CD14-positive monocyte (primary cell): ENCODE results near the gene MED27. TPM values are rescaled to one million over a fixed set of nuclear protein-coding genes. Genes with fewer than 3 reads are reported as not detected.

Source experiments
- DNase-seq, 3 donors: peaks; one replicate each; pipeline ENCODE4 v3.0.0-alpha.2; 2011 to 2022
- H2AFZ ChIP-seq: 2 replicates; pipeline ENCODE4 v1.6.0; 2012; ENCODE audit warnings: mild to moderate bottlenecking, low read depth, low read length, inconsistent platforms; ENCODE audit not compliant: insufficient read depth, poor library complexity, severe bottlenecking
- H3K27ac ChIP-seq, 2 donors: 1 replicate in 1 of 2; 2 replicates in 1 of 2; pipeline ENCODE4 v1.5.1; 2012 to 2013; ENCODE audit warnings: low read length in 2 of 2, control low read depth in 1 of 2, inconsistent platforms in 1 of 2, low read depth in 1 of 2, mild to moderate bottlenecking in 1 of 2
- H3K27me3 ChIP-seq, 2 donors: one replicate each; pipeline versions ENCODE4 v1.6.0 to v1.6.1; 2011 to 2013; ENCODE audit warnings: low read length in 2 of 2; ENCODE audit not compliant: control insufficient read depth in 2 of 2, insufficient read depth in 2 of 2
- H3K36me3 ChIP-seq, 2 donors: replicated peaks in 1 of 2; 1 replicate in 1 of 2; 2 replicates in 1 of 2; pipeline versions ENCODE4 v1.5.1 to v1.6.1; 2012 to 2013; ENCODE audit warnings: low read length in 2 of 2, control low read depth in 1 of 2, inconsistent platforms in 1 of 2, mild to moderate bottlenecking in 1 of 2; ENCODE audit not compliant: insufficient read depth in 2 of 2, control insufficient read depth in 1 of 2
- H3K4me1 ChIP-seq, 2 donors: 1 replicate in 1 of 2; 2 replicates in 1 of 2; pipeline versions ENCODE4 v1.5.1 to v1.6.1; 2012 to 2013; ENCODE audit warnings: low read length in 2 of 2, control low read depth in 1 of 2, inconsistent platforms in 1 of 2, mild to moderate bottlenecking in 1 of 2, moderate library complexity in 1 of 2; ENCODE audit not compliant: insufficient read depth in 2 of 2, control insufficient read depth in 1 of 2
- H3K4me2 ChIP-seq: replicated peaks from 2 replicates; pipeline ENCODE3; 2012; ENCODE audit warnings: low read length, moderate library complexity, mild to moderate bottlenecking; ENCODE audit not compliant: poor library complexity, severe bottlenecking; ENCODE audit errors: extremely low read depth
- H3K4me3 ChIP-seq, 3 experiments: fragments of 200-600 bp in 1 of 3; sonication (generic) in 1 of 3; replicated peaks in 1 of 3; 1 replicate in 2 of 3; 2 replicates in 1 of 3; pipeline ENCODE4 v1.5.1; 2011 to 2013; ENCODE audit warnings: low read length in 3 of 3, mild to moderate bottlenecking in 3 of 3, control low read depth in 2 of 3, low read depth in 2 of 3, inconsistent platforms in 1 of 3, moderate library complexity in 1 of 3
- H3K79me2 ChIP-seq: 2 replicates; pipeline ENCODE4 v1.6.0; 2012; ENCODE audit warnings: mild to moderate bottlenecking, control low read depth, inconsistent platforms, low read length, moderate library complexity; ENCODE audit not compliant: insufficient read depth
- H3K9ac ChIP-seq: 2 replicates; pipeline ENCODE4 v1.6.0; 2017; ENCODE audit warnings: low read length, mild to moderate bottlenecking; ENCODE audit not compliant: insufficient read depth, poor library complexity, severe bottlenecking
- H3K9me3 ChIP-seq, 2 donors: replicated peaks in 1 of 2; 1 replicate in 1 of 2; 2 replicates in 1 of 2; pipeline versions ENCODE4 v1.5.1 to v1.6.1; 2012 to 2013; ENCODE audit warnings: low read length in 2 of 2, control low read depth in 1 of 2; ENCODE audit not compliant: control insufficient read depth in 1 of 2, insufficient read depth in 1 of 2
- H4K20me1 ChIP-seq: 2 replicates; pipeline ENCODE4 v1.6.0; 2012; ENCODE audit warnings: mild to moderate bottlenecking, low read length, control low read depth, moderate library complexity; ENCODE audit not compliant: insufficient read depth
- H3K27ac Mint-ChIP-seq, 7 donors: one replicate each; pipeline ENCODE4 v1.8.0; 2020; ENCODE audit warnings: mild to moderate bottlenecking in 7 of 7, mixed read lengths in 7 of 7, moderate library complexity in 6 of 7, inconsistent platforms in 2 of 7
- H3K27me3 Mint-ChIP-seq, 3 donors: one replicate each; pipeline ENCODE4 v1.8.0; 2021 to 2022; ENCODE audit warnings: low read depth in 3 of 3, mild to moderate bottlenecking in 3 of 3, mixed read lengths in 3 of 3, moderate library complexity in 3 of 3, inconsistent platforms in 1 of 3
- H3K36me3 Mint-ChIP-seq, 2 donors: one replicate each; pipeline ENCODE4 v1.8.0; 2020; ENCODE audit warnings: mixed read lengths in 2 of 2, inconsistent platforms in 1 of 2, mild to moderate bottlenecking in 1 of 2
- H3K4me1 Mint-ChIP-seq: one replicate; pipeline ENCODE4 v1.8.0; 2020; ENCODE audit warnings: mild to moderate bottlenecking, mixed read lengths
- H3K4me3 Mint-ChIP-seq, 2 donors: one replicate each; pipeline ENCODE4 v1.8.0; 2020; ENCODE audit warnings: mild to moderate bottlenecking in 2 of 2, mixed read lengths in 2 of 2, moderate library complexity in 1 of 2
- H3K9me3 Mint-ChIP-seq, 7 donors: one replicate each; pipeline ENCODE4 v1.8.0; 2020 to 2022; ENCODE audit warnings: mixed read lengths in 7 of 7, mild to moderate bottlenecking in 6 of 7, moderate library complexity in 6 of 7, inconsistent platforms in 2 of 7
- CTCF ChIP-seq: fragments of 200-600 bp; IDR thresholded peaks from one replicate; pipeline ENCODE4 v1.8.0; 2022; ENCODE audit warnings: antibody characterized with exemption, mild to moderate bottlenecking
- WGBS: methylation state at CpG from one replicate; pipeline ENCODE4 v1.1.5; 2013; ENCODE audit warnings: missing lambda C conversion rate; ENCODE audit not compliant: insufficient coverage; 5-methylcytosine and 5-hydroxymethylcytosine counted together
- intact Hi-C, 2 donors: fragments of 100-400 bp; cut with micrococcal nuclease; formaldehyde crosslinking; loops; one replicate each; pipeline versions ENCODE4 v1.15.0 to v1.15.1; 2023
- polyA plus RNA-seq, 3 donors: library from polyadenylated mRNA; depleted of rRNA in 1 of 3; unstranded in 2 of 3; stranded (reverse) in 1 of 3; fragments of 300-500 nt in 2 of 3; fragments of >200 nt in 1 of 3; fragmentation: Illumina TruSeq in 2 of 3; gene quantifications; 1 replicate in 2 of 3; 2 replicates in 1 of 3; pipeline ENCODE4 v1.2.3, GENCODE V29; 2012 to 2021

The MED27 gene
- polyA plus RNA-seq, 3 donors = 14.0 to 26.9 (median 25.8) TPM

GRCh38 chr9:132040246-132040645 is 39.4 kb downstream of the MED27 start:
- no peak overlapping the region for H3K9ac ChIP-seq
- Mint-ChIP-seq H3K4me1 (peaks cover 5% of the 10 kb centered on the region), H3K4me3 (no peak overlapping the region), H3K9me3 (no peaks in the 10 kb centered on the region), H3K27me3 (peaks cover 0 to 2% (median 0%) of the 10 kb centered on the region in 3 donors), H3K36me3 (peaks cover 9% of the 10 kb centered on the region in 2 donors), H3K27ac (no peak overlapping the region)
- H4K20me1 ChIP-seq = peaks cover 40% of the 10 kb centered on the region
- TF ChIP-seq CTCF = no peak
- H3K36me3 ChIP-seq = no peaks in the 10 kb centered on the region
- no peak for DNase-seq
- no peak overlapping the region for H2AFZ ChIP-seq
- no peaks in the 10 kb centered on the region for H3K79me2 ChIP-seq
- intact Hi-C loops = no loop called here
- H3K4me2 ChIP-seq = no peak overlapping the region
- H3K27ac ChIP-seq = no peak overlapping the region
- no peak overlapping the region for H3K4me3 ChIP-seq
- H3K27me3 ChIP-seq = no peaks in the 10 kb centered on the region
- WGBS = 100% methylated on average over 1 of the region's 10 CpGs
- H3K4me1 ChIP-seq = no peaks in the 10 kb centered on the region
- no peaks in the 10 kb centered on the region for H3K9me3 ChIP-seq

GRCh38 chr9:132039284-132039683 is 40.4 kb downstream of the MED27 start:
- Mint-ChIP-seq H3K36me3 (peaks cover 9% of the 10 kb centered on the region in 2 donors), H3K27ac (no peak overlapping the region), H3K27me3 (peaks cover 0 to 2% (median 0%) of the 10 kb centered on the region in 3 donors), H3K4me1 (peaks cover 5% of the 10 kb centered on the region), H3K9me3 (no peaks in the 10 kb centered on the region), H3K4me3 (no peak overlapping the region)
- 98% methylated on average over 8 of the region's 9 CpGs for WGBS
- Histone ChIP-seq H3K79me2 (no peaks in the 10 kb centered on the region), H3K4me3 (no peak overlapping the region), H2AFZ (no peak overlapping the region), H3K9me3 (no peaks in the 10 kb centered on the region), H3K36me3 (no peaks in the 10 kb centered on the region), H3K27me3 (no peaks in the 10 kb centered on the region), H3K27ac (no peak overlapping the region), H3K4me2 (no peak overlapping the region), H4K20me1 (peaks cover 42% of the 10 kb centered on the region), H3K4me1 (no peaks in the 10 kb centered on the region), H3K9ac (no peak overlapping the region)
- TF ChIP-seq CTCF = no peak
- intact Hi-C loops = no loop called here
- no peak for DNase-seq
